Fibroblast of lung (primary cell): ENCODE results near the gene ANAPC16. TPM values are rescaled to one million over a fixed set of nuclear protein-coding genes. Genes with fewer than 3 reads are reported as not detected.
"Not testable (repeated sequence)": the region's sequence is repeated elsewhere in the genome, so short reads cannot be mapped to it uniquely, and the experiment has no call there.

Source experiments
- DNase-seq, 2 donors: peaks; one replicate each; pipeline versions ENCODE4 v3.0.0 to v3.0.0-alpha.2; 2010; ENCODE audit warnings: low read depth in 2 of 2
- H2AFZ ChIP-seq: 2 replicates; pipeline ENCODE4 v1.5.1; 2012; ENCODE audit warnings: low read length, control low read depth, inconsistent platforms
- H3K27ac ChIP-seq: 2 replicates; pipeline ENCODE4 v1.5.1; 2011; ENCODE audit warnings: low read length, control low read depth; ENCODE audit not compliant: insufficient read depth
- H3K27me3 ChIP-seq: 2 replicates; pipeline ENCODE4 v1.5.1; 2011; ENCODE audit warnings: mild to moderate bottlenecking, low read length; ENCODE audit not compliant: control insufficient read depth, insufficient read depth
- H3K36me3 ChIP-seq: 2 replicates; pipeline ENCODE4 v1.5.1; 2011; ENCODE audit warnings: low read length; ENCODE audit not compliant: control insufficient read depth, insufficient read depth
- H3K4me1 ChIP-seq: 2 replicates; pipeline ENCODE4 v1.5.1; 2011; ENCODE audit warnings: low read length; ENCODE audit not compliant: control insufficient read depth, insufficient read depth; ENCODE audit errors: extremely low read depth
- H3K4me2 ChIP-seq: 2 replicates; pipeline ENCODE4 v1.5.1; 2011; ENCODE audit warnings: low read length, control low read depth; ENCODE audit not compliant: insufficient read depth; ENCODE audit errors: extremely low read depth
- H3K4me3 ChIP-seq, 4 experiments: fragments of 200-600 bp in 1 of 4; sonication (generic) in 1 of 4; replicated peaks in 1 of 4; 2 replicates each; pipeline ENCODE4 v1.5.1; 2011 to 2016; ENCODE audit warnings: low read length in 4 of 4, low read depth in 3 of 4, mild to moderate bottlenecking in 3 of 4, control low read depth in 2 of 4, inconsistent platforms in 1 of 4, mixed read lengths in 1 of 4; ENCODE audit not compliant: insufficient read depth in 1 of 4; ENCODE audit errors: control extremely low read depth in 1 of 4
- H3K79me2 ChIP-seq: 2 replicates; pipeline ENCODE4 v1.5.1; 2012; ENCODE audit warnings: mild to moderate bottlenecking, low read length, inconsistent platforms; ENCODE audit not compliant: control insufficient read depth, insufficient read depth
- H3K9ac ChIP-seq: 2 replicates; pipeline ENCODE4 v1.5.1; 2011; ENCODE audit warnings: mild to moderate bottlenecking, low read length, control low read depth; ENCODE audit not compliant: insufficient read depth
- H3K9me3 ChIP-seq: 2 replicates; pipeline ENCODE4 v1.5.1; 2012; ENCODE audit warnings: low read depth, low read length; ENCODE audit not compliant: control insufficient read depth, insufficient read depth
- H4K20me1 ChIP-seq: 2 replicates; pipeline ENCODE4 v1.5.1; 2011; ENCODE audit warnings: low read length; ENCODE audit not compliant: control insufficient read depth, insufficient read depth; ENCODE audit errors: extremely low read depth
- EZH2 ChIP-seq: IDR thresholded peaks from 2 replicates; pipeline ENCODE4 v1.5.1; 2012; ENCODE audit warnings: low read length, control low read depth, mild to moderate bottlenecking; ENCODE audit errors: missing control alignments
- polyA plus RNA-seq, 2 donors: library from polyadenylated mRNA; depleted of rRNA in 1 of 2; stranded (reverse) in 1 of 2; unstranded in 1 of 2; fragments of >200 nt; gene quantifications; 2 replicates each; pipeline ENCODE4 v1.2.1, GENCODE V29; 2011 to 2012; ENCODE audit warnings: missing spikeins in 1 of 2
- total RNA-seq: library from RNA; depleted of rRNA; stranded (reverse); fragments of >200 nt; gene quantifications from 2 replicates; pipeline ENCODE4 v1.2.1, GENCODE V29; 2014
- TF ChIP-seq, protein P1 (sequence below), 2 donors: IDR thresholded peaks in 1 of 2; conservative IDR thresholded peaks in 1 of 2; 1 replicate in 1 of 2; 2 replicates in 1 of 2; pipeline ENCODE4 v1.5.1; 2011 to 2012; ENCODE audit warnings: low read length in 2 of 2, control low read depth in 1 of 2, inconsistent platforms in 1 of 2, low read depth in 1 of 2, mild to moderate bottlenecking in 1 of 2

The ANAPC16 gene
- total and polyA plus RNA-seq, 2 donors (not counting 1 experiment from before 2014, with no cell fraction given): 47.2 to 73.6 TPM

DNA sequence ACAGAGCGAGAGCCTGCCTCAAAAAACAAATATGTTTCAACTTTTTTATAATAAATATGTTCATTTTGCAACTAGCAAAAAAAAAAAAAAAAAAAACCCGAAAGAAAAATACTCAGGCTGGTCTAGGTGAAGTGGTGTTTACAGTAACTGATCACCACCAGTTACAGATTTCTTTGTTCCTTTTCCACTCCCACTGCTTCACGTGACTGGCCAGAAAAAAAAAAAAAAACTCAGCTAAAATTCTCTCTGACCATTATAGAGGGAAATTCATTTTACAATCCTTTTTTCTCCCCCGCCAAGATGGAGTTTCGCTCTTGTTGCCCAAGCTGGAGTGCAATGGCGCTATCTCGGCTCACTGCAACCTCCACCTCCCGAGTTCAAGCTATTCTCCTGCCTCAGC, 4.8 kb downstream of the ANAPC16 start:
- no peaks in the 10 kb centered on the region for H3K36me3 ChIP-seq

DNA sequence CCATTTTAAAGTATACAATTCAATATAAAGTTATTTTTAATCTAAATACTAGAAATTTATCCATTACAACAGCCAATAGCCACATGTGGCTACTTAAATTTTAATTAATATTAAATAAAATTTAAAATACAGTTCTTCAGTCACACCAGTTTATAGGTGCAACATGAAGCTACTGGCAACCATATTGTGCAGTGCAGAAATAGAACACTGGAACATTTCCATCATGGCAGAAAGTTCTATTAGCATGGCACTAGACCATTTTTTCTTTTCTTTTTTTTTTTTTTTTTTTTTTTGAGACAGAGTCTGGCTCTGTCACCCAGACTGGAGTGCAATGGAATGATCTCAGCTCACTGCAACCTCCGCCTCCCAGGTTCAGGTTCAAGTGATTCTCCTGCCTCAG, 5.5 kb downstream of the ANAPC16 start:
- no peaks in the 10 kb centered on the region for H3K9me3 ChIP-seq
- no peak overlapping the region for H3K27ac ChIP-seq
- no peaks in the 10 kb centered on the region for H3K27me3 ChIP-seq
- no peak overlapping the region for H2AFZ ChIP-seq
- peaks cover 5% of the 10 kb centered on the region for H3K4me1 ChIP-seq
- TF ChIP-seq, protein P1, sequence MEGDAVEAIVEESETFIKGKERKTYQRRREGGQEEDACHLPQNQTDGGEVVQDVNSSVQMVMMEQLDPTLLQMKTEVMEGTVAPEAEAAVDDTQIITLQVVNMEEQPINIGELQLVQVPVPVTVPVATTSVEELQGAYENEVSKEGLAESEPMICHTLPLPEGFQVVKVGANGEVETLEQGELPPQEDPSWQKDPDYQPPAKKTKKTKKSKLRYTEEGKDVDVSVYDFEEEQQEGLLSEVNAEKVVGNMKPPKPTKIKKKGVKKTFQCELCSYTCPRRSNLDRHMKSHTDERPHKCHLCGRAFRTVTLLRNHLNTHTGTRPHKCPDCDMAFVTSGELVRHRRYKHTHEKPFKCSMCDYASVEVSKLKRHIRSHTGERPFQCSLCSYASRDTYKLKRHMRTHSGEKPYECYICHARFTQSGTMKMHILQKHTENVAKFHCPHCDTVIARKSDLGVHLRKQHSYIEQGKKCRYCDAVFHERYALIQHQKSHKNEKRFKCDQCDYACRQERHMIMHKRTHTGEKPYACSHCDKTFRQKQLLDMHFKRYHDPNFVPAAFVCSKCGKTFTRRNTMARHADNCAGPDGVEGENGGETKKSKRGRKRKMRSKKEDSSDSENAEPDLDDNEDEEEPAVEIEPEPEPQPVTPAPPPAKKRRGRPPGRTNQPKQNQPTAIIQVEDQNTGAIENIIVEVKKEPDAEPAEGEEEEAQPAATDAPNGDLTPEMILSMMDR (conservative IDR thresholded peaks at IDR 0.05 in 1 of 2, IDR thresholded peaks at IDR 0.05 in 1 of 2; ENCODE audit: low read depth in 1 of 2, low read length in 2 of 2): no peak
- TF ChIP-seq EZH2: no peak
- peaks cover 12% of the 10 kb centered on the region for H3K79me2 ChIP-seq
- no peak overlapping the region for H3K4me2 ChIP-seq
- no peaks in the 10 kb centered on the region for H4K20me1 ChIP-seq
- DNase-seq: no peak
- H3K4me3 ChIP-seq: no peak overlapping the region
- no peak overlapping the region for H3K9ac ChIP-seq
- no peaks in the 10 kb centered on the region for H3K36me3 ChIP-seq

More for the DNA sequence above, 4.8 kb downstream of the ANAPC16 start:
- Histone ChIP-seq H2AFZ (no peak overlapping the region), H4K20me1 (no peaks in the 10 kb centered on the region), H3K9me3 (no peaks in the 10 kb centered on the region), H3K4me3 (no peak overlapping the region), H3K79me2 (peaks cover 12% of the 10 kb centered on the region), H3K27me3 (no peaks in the 10 kb centered on the region), H3K27ac (no peak overlapping the region), H3K9ac (no peak overlapping the region), H3K4me2 (no peak overlapping the region), H3K4me1 (peaks cover 5% of the 10 kb centered on the region)
- DNase-seq: no peak
- no peak for TF ChIP-seq EZH2
- TF ChIP-seq, protein P1 (conservative IDR thresholded peaks at IDR 0.05 in 1 of 2, IDR thresholded peaks at IDR 0.05 in 1 of 2; ENCODE audit: low read depth in 1 of 2, low read length in 2 of 2): no peak

DNA sequence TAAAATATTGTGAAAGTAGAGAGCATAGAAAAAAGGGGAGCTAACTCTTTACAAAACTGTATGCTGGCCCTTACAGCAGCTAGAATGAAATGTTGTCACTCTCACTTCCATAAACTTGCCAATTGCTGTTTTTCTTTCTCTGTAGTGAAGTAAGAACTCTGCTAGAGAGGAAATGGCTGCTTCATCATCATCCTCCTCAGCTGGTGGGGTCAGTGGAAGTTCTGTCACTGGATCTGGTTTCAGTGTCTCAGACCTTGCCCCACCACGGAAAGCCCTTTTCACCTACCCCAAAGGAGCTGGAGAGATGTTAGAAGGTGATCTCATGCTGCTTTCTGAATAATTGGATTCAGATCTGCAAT, 7.9 kb downstream of the ANAPC16 start:
- Histone ChIP-seq H3K9me3 (no peaks in the 10 kb centered on the region), H3K36me3 (no peaks in the 10 kb centered on the region), H3K4me2 (no peak overlapping the region), H3K79me2 (no peaks in the 10 kb centered on the region), H4K20me1 (no peaks in the 10 kb centered on the region), H3K27ac (no peak overlapping the region), H2AFZ (no peak overlapping the region), H3K27me3 (no peaks in the 10 kb centered on the region), H3K4me3 (no peak overlapping the region), H3K4me1 (no peaks in the 10 kb centered on the region), H3K9ac (no peak overlapping the region)
- DNase-seq: peak in 1 of 2 donors; percentile 44
- TF ChIP-seq, protein P1 (conservative IDR thresholded peaks at IDR 0.05 in 1 of 2, IDR thresholded peaks at IDR 0.05 in 1 of 2; ENCODE audit: low read depth in 1 of 2, low read length in 2 of 2): no peak
- no peak for TF ChIP-seq EZH2

DNA sequence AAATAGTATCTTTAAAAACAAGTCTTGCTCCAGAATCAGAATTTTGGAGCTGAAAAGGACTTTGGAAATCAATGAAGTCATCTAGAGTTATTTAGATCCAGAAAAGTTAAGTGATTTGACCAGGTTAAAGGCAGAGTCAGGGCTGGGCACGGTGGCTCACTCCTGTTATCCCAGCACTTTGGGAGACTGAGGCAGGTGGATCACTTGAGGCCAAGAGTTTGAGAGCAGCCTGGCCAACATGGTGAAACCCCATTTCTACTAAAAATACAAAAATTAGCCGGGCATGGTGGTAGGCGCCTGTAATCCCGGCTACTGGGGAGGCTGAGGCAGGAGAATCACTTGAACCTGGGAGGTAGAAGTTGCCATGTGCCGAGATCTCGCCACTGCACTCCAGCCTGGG, 8.4 kb downstream of the ANAPC16 start:
- H3K9me3 ChIP-seq, H4K20me1 ChIP-seq, H3K9ac ChIP-seq, H3K79me2 ChIP-seq, H3K4me2 ChIP-seq, H3K27ac ChIP-seq, H3K36me3 ChIP-seq, DNase-seq, H3K27me3 ChIP-seq, H3K4me3 ChIP-seq, H3K4me1 ChIP-seq, H2AFZ ChIP-seq: not testable (repeated sequence)
